Stimulated activated naive CD8-positive, alpha-beta T cell treated with anti-CD3 and anti-CD28 coated beads, Interleukin-15, amount 100 ng/mL, for 72 hours (primary cell): ENCODE measurements around the gene SMAD4.
A peak's percentile ranks its signal among the peaks of the same experiment; 100 is the strongest.

Experiments used
- ATAC-seq: fragments of 150-1000 bp; cut with Tn5 transposase; 2 replicates; pipeline ENCODE4 v1.10.0; 2021; ENCODE audit warnings: mild to moderate bottlenecking, moderate library complexity
- DNase-seq, 2 donors: peaks; one replicate each; pipeline ENCODE4 v3.0.0; 2021 to 2022
- H3K27ac Mint-ChIP-seq, 2 donors: one replicate each; pipeline ENCODE4 v1.8.0; 2022; ENCODE audit warnings: mild to moderate bottlenecking in 2 of 2, mixed read lengths in 2 of 2, moderate library complexity in 2 of 2
- H3K27me3 Mint-ChIP-seq: one replicate; pipeline ENCODE4 v1.8.0; 2022; ENCODE audit warnings: mixed read lengths
- H3K4me1 Mint-ChIP-seq: one replicate; pipeline ENCODE4 v1.8.0; 2022; ENCODE audit warnings: mild to moderate bottlenecking, mixed read lengths
- H3K4me3 Mint-ChIP-seq, 2 donors: one replicate each; pipeline ENCODE4 v1.8.0; 2022; ENCODE audit warnings: mild to moderate bottlenecking in 2 of 2, mixed read lengths in 2 of 2, moderate library complexity in 1 of 2
- H3K9me3 Mint-ChIP-seq, 2 donors: one replicate each; pipeline ENCODE4 v1.8.0; 2022; ENCODE audit warnings: mixed read lengths in 2 of 2

SMAD4 gene

GRCh38 chr18:51041677-51042352 lies 11.8 kb downstream of the SMAD4 start:
- H3K27ac Mint-ChIP-seq, result no peak overlapping the region
- H3K4me3 Mint-ChIP-seq, result no peak overlapping the region
- peaks cover 85% of the 10 kb centered on the region for H3K4me1 Mint-ChIP-seq
- ATAC-seq (no peak), DNase-seq (no peak)
- H3K9me3 Mint-ChIP-seq, result peaks cover 0 to 9% of the 10 kb centered on the region in 2 donors
- H3K27me3 Mint-ChIP-seq, result no peaks in the 10 kb centered on the region

- peaks cover 0 to 9% of the 10 kb centered on the region in 2 donors for H3K9me3 Mint-ChIP-seq
- H3K4me3 Mint-ChIP-seq, result peak overlapping the region in 1 of 2 donors; percentile 2
- peak overlapping the region in 1 of 2 donors; percentile 63 for H3K27ac Mint-ChIP-seq
- DNase-seq, result no peak
- peaks cover 56% of the 10 kb centered on the region for H3K4me1 Mint-ChIP-seq
- no peak for ATAC-seq
- H3K27me3 Mint-ChIP-seq, result no peaks in the 10 kb centered on the region
Measured at GRCh38 chr18:51044928-51045585, 15.0 kb downstream of the SMAD4 start.

DNA sequence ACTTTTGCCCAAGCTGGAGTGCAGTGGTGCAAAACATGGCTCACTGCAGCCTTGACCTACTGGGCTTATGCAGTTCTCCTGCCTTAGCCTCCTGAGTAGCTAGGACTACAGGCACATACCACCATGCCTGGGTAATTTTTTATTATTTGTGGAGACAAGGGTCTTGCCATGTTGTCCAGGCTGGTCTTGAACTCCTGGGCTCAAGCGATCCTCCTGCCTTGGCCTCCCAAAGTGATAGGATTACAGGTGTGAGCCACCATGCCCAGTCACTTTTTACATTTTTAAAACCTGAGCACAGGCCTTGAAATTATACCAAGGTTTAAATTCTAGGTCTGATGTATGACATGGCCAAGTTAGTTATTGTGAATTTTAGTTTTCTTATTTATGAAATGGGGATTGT lies 18.2 kb downstream of the SMAD4 start:
- Mint-ChIP-seq H3K27me3 (no peaks in the 10 kb centered on the region), H3K9me3 (no peaks in the 10 kb centered on the region), H3K4me3 (no peak overlapping the region), H3K4me1 (peaks cover 40% of the 10 kb centered on the region), H3K27ac (no peak overlapping the region)
- no peak for DNase-seq
- ATAC-seq, result no peak

DNA sequence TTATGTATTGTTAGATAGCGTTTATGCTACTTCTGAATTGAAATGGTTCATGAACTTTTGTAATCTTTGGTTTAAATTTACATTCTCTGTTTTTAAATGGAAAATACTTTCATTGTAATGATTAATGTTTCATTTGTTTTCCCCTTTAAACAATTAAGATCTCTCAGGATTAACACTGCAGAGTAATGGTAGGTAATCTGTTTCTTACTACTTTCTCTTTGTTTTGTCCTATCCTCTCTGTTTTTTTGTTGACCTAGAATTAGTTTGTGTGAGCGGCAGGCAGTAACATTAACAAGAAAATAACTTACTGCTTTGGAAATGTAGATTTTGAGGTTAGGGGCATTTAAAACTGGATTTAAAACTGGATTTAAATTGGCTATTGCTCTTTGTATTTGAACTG lies 19.1 kb downstream of the SMAD4 start:
- DNase-seq (no peak), ATAC-seq (no peak)
- H3K4me3 Mint-ChIP-seq, result no peak overlapping the region
- peaks cover 42% of the 10 kb centered on the region for H3K4me1 Mint-ChIP-seq
- H3K9me3 Mint-ChIP-seq, result no peaks in the 10 kb centered on the region
- no peaks in the 10 kb centered on the region for H3K27me3 Mint-ChIP-seq
- H3K27ac Mint-ChIP-seq, result peak overlapping the region in 1 of 2 donors; percentile 50

DNA sequence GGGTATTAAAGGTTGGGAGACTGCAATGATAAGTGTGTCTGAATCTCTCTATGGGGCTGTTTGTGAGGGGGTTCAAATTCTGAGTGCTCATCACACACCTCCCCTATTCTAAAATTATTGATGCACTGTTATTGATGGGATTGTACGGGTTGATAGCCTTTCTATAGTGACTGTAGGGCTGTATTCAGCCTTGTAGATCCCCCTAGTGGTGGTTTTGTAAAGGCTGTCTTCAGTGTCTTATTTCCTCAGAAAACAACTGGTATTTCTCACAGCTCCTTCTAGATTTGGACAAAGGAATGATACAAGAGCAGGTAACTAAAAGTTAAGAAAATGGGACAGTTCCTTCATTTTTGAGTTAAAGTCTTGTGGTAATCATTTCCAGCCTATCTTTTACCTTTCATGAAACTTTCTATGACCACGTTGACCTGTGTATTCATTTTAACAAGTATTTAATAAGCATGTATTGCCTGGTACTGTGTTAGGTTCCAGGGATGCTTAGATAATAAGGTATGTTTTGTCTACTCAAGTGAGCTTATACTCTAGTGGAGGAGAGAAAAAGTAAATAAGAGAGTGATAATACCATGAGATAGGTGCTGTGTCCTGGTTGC lies 21.2 kb downstream of the SMAD4 start:
- DNase-seq (no peak), ATAC-seq (peak; percentile 92)
- no peak overlapping the region for H3K4me3 Mint-ChIP-seq
- H3K27me3 Mint-ChIP-seq, result no peaks in the 10 kb centered on the region
- H3K9me3 Mint-ChIP-seq, result no peaks in the 10 kb centered on the region
- no peak overlapping the region for H3K27ac Mint-ChIP-seq
- peaks cover 26% of the 10 kb centered on the region for H3K4me1 Mint-ChIP-seq

GRCh38 chr18:51053814-51054213 lies 23.8 kb downstream of the SMAD4 start:
- Mint-ChIP-seq H3K27me3 (no peaks in the 10 kb centered on the region), H3K4me1 (peaks cover 26% of the 10 kb centered on the region), H3K9me3 (no peaks in the 10 kb centered on the region), H3K4me3 (peak overlapping the region; percentile 45 to 60), H3K27ac (peak overlapping the region in 1 of 2 donors; percentile 91)
- ATAC-seq, result peak; percentile 67
- no peak for DNase-seq

- DNase-seq (no peak), ATAC-seq (no peak)
- H3K27me3 Mint-ChIP-seq, result no peaks in the 10 kb centered on the region
- H3K4me3 Mint-ChIP-seq, result no peak overlapping the region
- H3K4me1 Mint-ChIP-seq, result peaks cover 26% of the 10 kb centered on the region
- H3K27ac Mint-ChIP-seq, result no peak overlapping the region
- H3K9me3 Mint-ChIP-seq, result no peaks in the 10 kb centered on the region
Measured at GRCh38 chr18:51054764-51055163, 24.8 kb downstream of the SMAD4 start.

GRCh38 chr18:51059969-51060368 lies 30.0 kb downstream of the SMAD4 start:
- H3K4me1 Mint-ChIP-seq, result peaks cover 5% of the 10 kb centered on the region
- H3K9me3 Mint-ChIP-seq, result no peaks in the 10 kb centered on the region
- no peaks in the 10 kb centered on the region for H3K27me3 Mint-ChIP-seq
- H3K27ac Mint-ChIP-seq, result no peak overlapping the region
- no peak overlapping the region for H3K4me3 Mint-ChIP-seq
- ATAC-seq, result no peak
- no peak for DNase-seq

DNA sequence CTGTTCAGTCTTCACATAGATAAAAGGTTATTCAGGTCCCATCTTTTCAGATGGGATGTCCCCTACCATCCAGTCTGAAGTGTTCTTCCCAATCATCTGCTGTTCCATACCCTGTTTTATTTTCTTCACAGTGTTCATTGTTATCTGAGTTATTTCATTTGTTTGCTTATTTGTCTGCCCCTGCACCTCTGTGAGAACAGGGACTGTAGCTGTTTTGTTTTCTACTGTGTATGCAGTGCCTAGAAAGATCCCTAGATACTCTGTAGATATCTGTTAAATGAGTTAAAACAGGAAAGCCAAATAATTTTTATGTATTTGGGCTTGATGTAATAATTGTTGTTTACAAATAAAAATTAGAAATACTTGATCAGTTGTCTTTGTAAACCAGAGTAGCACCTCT lies 34.2 kb downstream of the SMAD4 start:
- no peak for ATAC-seq
- DNase-seq, result no peak
- no peak overlapping the region for H3K27ac Mint-ChIP-seq
- H3K4me3 Mint-ChIP-seq, result no peak overlapping the region
- H3K27me3 Mint-ChIP-seq, result no peaks in the 10 kb centered on the region
- no peaks in the 10 kb centered on the region for H3K9me3 Mint-ChIP-seq
- peaks cover 5% of the 10 kb centered on the region for H3K4me1 Mint-ChIP-seq

DNA sequence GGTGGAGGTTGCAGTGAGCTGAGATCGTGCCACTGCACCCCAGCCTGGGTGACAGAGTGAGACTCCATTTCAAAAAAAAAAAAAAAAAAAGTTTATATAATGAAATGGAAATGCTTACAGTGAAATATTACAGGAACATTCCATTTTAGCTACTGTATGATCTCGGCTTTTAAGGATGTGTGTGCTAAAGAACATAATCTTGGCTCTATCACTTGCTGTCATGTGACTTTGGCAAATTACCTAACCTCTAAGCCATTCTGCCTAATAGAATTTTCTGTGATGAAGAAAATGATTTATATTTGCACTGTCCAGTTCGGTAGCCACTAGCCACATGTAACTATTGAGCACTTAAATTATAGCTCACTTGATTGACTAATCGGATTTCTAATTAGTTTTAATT lies 36.3 kb downstream of the SMAD4 start:
- ATAC-seq, result no peak
- DNase-seq, result no peak
- no peak overlapping the region for H3K4me3 Mint-ChIP-seq
- H3K4me1 Mint-ChIP-seq, result peaks cover 13% of the 10 kb centered on the region
- no peaks in the 10 kb centered on the region for H3K27me3 Mint-ChIP-seq
- no peak overlapping the region for H3K27ac Mint-ChIP-seq
- H3K9me3 Mint-ChIP-seq, result no peaks in the 10 kb centered on the region

- Mint-ChIP-seq H3K27me3 (no peaks in the 10 kb centered on the region), H3K9me3 (no peaks in the 10 kb centered on the region), H3K4me3 (no peak overlapping the region), H3K27ac (no peak overlapping the region), H3K4me1 (peaks cover 13% of the 10 kb centered on the region)
- DNase-seq (no peak), ATAC-seq (no peak)
Measured at GRCh38 chr18:51068105-51068504, 38.1 kb downstream of the SMAD4 start.

GRCh38 chr18:51069885-51070284 lies 39.9 kb downstream of the SMAD4 start:
- Mint-ChIP-seq H3K9me3 (no peaks in the 10 kb centered on the region), H3K27me3 (no peaks in the 10 kb centered on the region), H3K4me1 (peaks cover 21% of the 10 kb centered on the region), H3K4me3 (no peak overlapping the region), H3K27ac (peak overlapping the region in 1 of 2 donors; percentile 54)
- ATAC-seq (no peak), DNase-seq (no peak)

- no peak for DNase-seq
- H3K9me3 Mint-ChIP-seq, result no peaks in the 10 kb centered on the region
- H3K27me3 Mint-ChIP-seq, result no peaks in the 10 kb centered on the region
- no peak overlapping the region for H3K4me3 Mint-ChIP-seq
- H3K4me1 Mint-ChIP-seq, result peaks cover 21% of the 10 kb centered on the region
- peak; percentile 74 for ATAC-seq
- peak overlapping the region in 1 of 2 donors; percentile 27 for H3K27ac Mint-ChIP-seq
Measured at GRCh38 chr18:51070545-51070944, 40.5 kb downstream of the SMAD4 start.

GRCh38 chr18:51072586-51073313 lies 42.7 kb downstream of the SMAD4 start:
- Mint-ChIP-seq H3K4me3 (no peak overlapping the region), H3K27me3 (no peaks in the 10 kb centered on the region), H3K27ac (no peak overlapping the region), H3K4me1 (peaks cover 26% of the 10 kb centered on the region), H3K9me3 (no peaks in the 10 kb centered on the region)
- no peak for ATAC-seq
- no peak for DNase-seq

- Mint-ChIP-seq H3K27ac (no peak overlapping the region), H3K4me1 (peaks cover 24% of the 10 kb centered on the region), H3K27me3 (no peaks in the 10 kb centered on the region), H3K4me3 (no peak overlapping the region), H3K9me3 (no peaks in the 10 kb centered on the region)
- DNase-seq (no peak), ATAC-seq (no peak)
Measured at GRCh38 chr18:51074605-51075004, 44.6 kb downstream of the SMAD4 start.

GRCh38 chr18:51076503-51076902 lies 46.5 kb downstream of the SMAD4 start:
- Mint-ChIP-seq H3K4me1 (peaks cover 18% of the 10 kb centered on the region), H3K4me3 (no peak overlapping the region), H3K27ac (no peak overlapping the region), H3K9me3 (no peaks in the 10 kb centered on the region), H3K27me3 (no peaks in the 10 kb centered on the region)
- ATAC-seq (no peak), DNase-seq (no peak)
